Right lobe of liver (tissue), 4 donors: Measurements from ENCODE around the gene DNAI7.

Experiments used
- CTCF ChIP-seq, 4 donors: fragments of 200-600 bp in 3 of 4; fragments of 450-650 bp in 1 of 4; IDR thresholded peaks; one replicate each; pipeline versions ENCODE4 v1.5.1 to v1.8.0; 2016 to 2022; ENCODE audit warnings: antibody characterized with exemption in 4 of 4, mild to moderate bottlenecking in 2 of 4
- POLR2A ChIP-seq: fragments of 450-650 bp; IDR thresholded peaks from one replicate; pipeline ENCODE4 v1.6.1; 2017; ENCODE audit warnings: antibody characterized with exemption, mild to moderate bottlenecking
- donor health status: DM: no; HTN: no; CAD: no.
- donor health status: DM: no; HTN: no; CAD: no.
- donor health status: DM: no; HTN: yes; CAD: no.

GRCh38 chr12:25115677-25116076 is 79.3 kb downstream of the DNAI7 start:
- TF ChIP-seq CTCF (IDR thresholded peaks at IDR 0.05) (no peak), POLR2A (no peak)
